ENCODE measurements around the gene PLCB4. TPM values are rescaled to one million over a fixed set of nuclear protein-coding genes. Genes with fewer than 3 reads are reported as not detected.

The PLCB4 gene
- total RNA-seq, 6 experiments from 2014 or later: 71.8 to 95.7 (median 79.1) TPM

- Mint-ChIP-seq H3K36me3 (ENCODE audit: low read depth) (peaks cover 38% of the 10 kb centered on the region), H3K4me1 (ENCODE audit: low read depth) (peaks cover 77% of the 10 kb centered on the region)
- no peak for TF ChIP-seq CTCF (IDR thresholded peaks at IDR 0.05)
These were observed 149.7 kb downstream of the PLCB4 start for GRCh38 chr20:9218531-9218961.

GRCh38 chr20:9220874-9221547 lies 152.1 kb downstream of the PLCB4 start:
- Mint-ChIP-seq H3K4me1 (ENCODE audit: low read depth) (peaks cover 59% of the 10 kb centered on the region), H3K4me3 (peak overlapping the region; percentile 2; the same call in 1 of the 2 replicates), H3K27me3 (ENCODE audit: insufficient read depth) (no peaks in the 10 kb centered on the region), H3K27ac (peak overlapping the region; percentile 51), H3K9me3 (0 out of 2 replicates have a peak, but pooled peaks cover 3% of the 10 kb centered on the region), H3K36me3 (ENCODE audit: low read depth) (peaks cover 54% of the 10 kb centered on the region)
- TF ChIP-seq CTCF (IDR thresholded peaks at IDR 0.05): no peak
- DNase-seq: peak; percentile 82

More at GRCh38 chr20:9218531-9218961, 149.7 kb downstream of the PLCB4 start:
- H3K27ac Mint-ChIP-seq: peak overlapping the region; percentile 77
- DNase-seq: peak; percentile 33
- H3K4me3 Mint-ChIP-seq: peak overlapping the region; percentile 67
- H3K27me3 Mint-ChIP-seq (ENCODE audit: insufficient read depth): no peaks in the 10 kb centered on the region
- H3K9me3 Mint-ChIP-seq: 0 out of 2 replicates have a peak, but pooled peaks cover 3% of the 10 kb centered on the region

GRCh38 chr20:9223296-9223695 lies 154.4 kb downstream of the PLCB4 start:
- Mint-ChIP-seq H3K36me3 (ENCODE audit: low read depth) (peaks cover 45% of the 10 kb centered on the region), H3K27ac (no peak overlapping the region), H3K4me3 (no peak overlapping the region), H3K27me3 (ENCODE audit: insufficient read depth) (no peaks in the 10 kb centered on the region), H3K4me1 (ENCODE audit: low read depth) (peaks cover 56% of the 10 kb centered on the region), H3K9me3 (0 out of 2 replicates have a peak, but pooled peaks cover 3% of the 10 kb centered on the region)
- DNase-seq: no peak
- no peak for TF ChIP-seq CTCF (IDR thresholded peaks at IDR 0.05)

GRCh38 chr20:9225879-9226278 lies 157.0 kb downstream of the PLCB4 start:
- no peaks in the 10 kb centered on the region for H3K27me3 Mint-ChIP-seq (ENCODE audit: insufficient read depth)
- H3K27ac Mint-ChIP-seq: no peak overlapping the region
- no peak for TF ChIP-seq CTCF (IDR thresholded peaks at IDR 0.05)
- H3K4me1 Mint-ChIP-seq (ENCODE audit: low read depth): peaks cover 56% of the 10 kb centered on the region
- no peak overlapping the region for H3K4me3 Mint-ChIP-seq
- H3K36me3 Mint-ChIP-seq (ENCODE audit: low read depth): peaks cover 35% of the 10 kb centered on the region
- no peak for DNase-seq
- H3K9me3 Mint-ChIP-seq: no peaks in the 10 kb centered on the region

- no peak for DNase-seq
- no peaks in the 10 kb centered on the region for H3K27me3 Mint-ChIP-seq (ENCODE audit: insufficient read depth)
- H3K36me3 Mint-ChIP-seq (ENCODE audit: low read depth): peaks cover 38% of the 10 kb centered on the region
- no peak for TF ChIP-seq CTCF (IDR thresholded peaks at IDR 0.05)
- peak overlapping the region; percentile 81 for H3K27ac Mint-ChIP-seq
- H3K4me3 Mint-ChIP-seq: 0 out of 2 replicates have a peak overlapping the region, but pooled peaks have one; percentile 14
- no peaks in the 10 kb centered on the region for H3K9me3 Mint-ChIP-seq
- H3K4me1 Mint-ChIP-seq (ENCODE audit: low read depth): peaks cover 42% of the 10 kb centered on the region
These were observed 159.2 kb downstream of the PLCB4 start for GRCh38 chr20:9227896-9228615.

All from HFFc6 (cell line).